Nephron progenitor cell (in vitro differentiated cells): Measurements from ENCODE around the gene SPTLC3.

ENCODE experiments used
- DNase-seq: peaks from one replicate; pipeline ENCODE4 v3.0.0; 2021
- H3K27ac Mint-ChIP-seq: 2 replicates; pipeline ENCODE4 v1.8.0; 2021; ENCODE audit warnings: mild to moderate bottlenecking, moderate library complexity, mixed read lengths
- H3K27me3 Mint-ChIP-seq: 2 replicates; pipeline ENCODE4 v1.8.0; 2021; ENCODE audit warnings: mild to moderate bottlenecking, low read depth, mixed read lengths; ENCODE audit not compliant: poor library complexity
- H3K36me3 Mint-ChIP-seq: 2 replicates; pipeline ENCODE4 v1.8.0; 2021; ENCODE audit warnings: low read depth, mixed read lengths
- H3K4me1 Mint-ChIP-seq: 2 replicates; pipeline ENCODE4 v1.8.0; 2021; ENCODE audit warnings: mixed read lengths
- H3K4me3 Mint-ChIP-seq: 2 replicates; pipeline ENCODE4 v1.8.0; 2021; ENCODE audit warnings: mild to moderate bottlenecking, moderate library complexity, mixed read lengths
- H3K9me3 Mint-ChIP-seq: 2 replicates; pipeline ENCODE4 v1.8.0; 2021; ENCODE audit warnings: mild to moderate bottlenecking, moderate library complexity, mixed read lengths
- CTCF ChIP-seq: fragments of 200-600 bp; sonication (generic); IDR thresholded peaks from 2 replicates; pipeline ENCODE4 v1.5.0; 2021; ENCODE audit warnings: antibody characterized with exemption

The SPTLC3 gene

GRCh38 chr20:13117200-13117599, 108.4 kb downstream of the SPTLC3 start:
- Mint-ChIP-seq H3K36me3 (peaks cover 2% of the 10 kb centered on the region), H3K27me3 (no peaks in the 10 kb centered on the region), H3K4me3 (no peak overlapping the region), H3K27ac (no peak overlapping the region), H3K9me3 (no peaks in the 10 kb centered on the region), H3K4me1 (peaks cover 44% of the 10 kb centered on the region)
- no peak for DNase-seq
- no peak for TF ChIP-seq CTCF

DNA sequence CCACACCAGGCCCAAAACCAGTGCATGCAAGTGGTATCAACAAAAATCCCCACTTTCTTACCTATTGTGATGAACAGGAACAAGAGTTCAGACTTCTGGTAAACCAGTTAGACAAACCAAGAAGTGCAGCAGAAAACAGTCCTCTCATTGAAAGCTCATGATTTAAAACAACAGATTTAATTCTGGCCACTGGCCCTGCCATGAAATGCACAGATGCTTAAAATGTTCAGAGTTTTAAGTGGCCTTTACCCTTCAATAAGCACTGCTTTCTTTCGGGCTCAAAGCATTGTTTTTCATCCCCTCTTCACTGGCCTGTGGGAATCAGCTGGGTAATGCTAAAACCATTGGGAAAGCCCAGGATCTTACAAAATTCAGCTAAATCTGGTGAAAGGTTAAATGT, 109.9 kb downstream of the SPTLC3 start:
- H3K4me1 Mint-ChIP-seq, result peaks cover 44% of the 10 kb centered on the region
- TF ChIP-seq CTCF, result no peak
- no peak overlapping the region for H3K27ac Mint-ChIP-seq
- H3K27me3 Mint-ChIP-seq, result no peaks in the 10 kb centered on the region
- H3K4me3 Mint-ChIP-seq, result no peak overlapping the region
- H3K9me3 Mint-ChIP-seq, result no peaks in the 10 kb centered on the region
- peaks cover 8% of the 10 kb centered on the region for H3K36me3 Mint-ChIP-seq
- no peak for DNase-seq

GRCh38 chr20:13119583-13119982, 110.8 kb downstream of the SPTLC3 start:
- peak; percentile 47 for DNase-seq

GRCh38 chr20:13120471-13120870, 111.7 kb downstream of the SPTLC3 start:
- Mint-ChIP-seq H3K4me1 (peaks cover 34% of the 10 kb centered on the region), H3K27ac (no peak overlapping the region), H3K27me3 (no peaks in the 10 kb centered on the region), H3K4me3 (no peak overlapping the region), H3K36me3 (peaks cover 9% of the 10 kb centered on the region), H3K9me3 (no peaks in the 10 kb centered on the region)
- no peak for DNase-seq
- no peak for TF ChIP-seq CTCF

More at GRCh38 chr20:13119583-13119982, 110.8 kb downstream of the SPTLC3 start:
- no peaks in the 10 kb centered on the region for H3K9me3 Mint-ChIP-seq
- H3K27ac Mint-ChIP-seq, result no peak overlapping the region
- peak overlapping the region; percentile 1 for H3K4me3 Mint-ChIP-seq
- H3K27me3 Mint-ChIP-seq, result no peaks in the 10 kb centered on the region
- TF ChIP-seq CTCF, result peak; percentile 84
- peaks cover 43% of the 10 kb centered on the region for H3K4me1 Mint-ChIP-seq
- H3K36me3 Mint-ChIP-seq, result peaks cover 9% of the 10 kb centered on the region

DNA sequence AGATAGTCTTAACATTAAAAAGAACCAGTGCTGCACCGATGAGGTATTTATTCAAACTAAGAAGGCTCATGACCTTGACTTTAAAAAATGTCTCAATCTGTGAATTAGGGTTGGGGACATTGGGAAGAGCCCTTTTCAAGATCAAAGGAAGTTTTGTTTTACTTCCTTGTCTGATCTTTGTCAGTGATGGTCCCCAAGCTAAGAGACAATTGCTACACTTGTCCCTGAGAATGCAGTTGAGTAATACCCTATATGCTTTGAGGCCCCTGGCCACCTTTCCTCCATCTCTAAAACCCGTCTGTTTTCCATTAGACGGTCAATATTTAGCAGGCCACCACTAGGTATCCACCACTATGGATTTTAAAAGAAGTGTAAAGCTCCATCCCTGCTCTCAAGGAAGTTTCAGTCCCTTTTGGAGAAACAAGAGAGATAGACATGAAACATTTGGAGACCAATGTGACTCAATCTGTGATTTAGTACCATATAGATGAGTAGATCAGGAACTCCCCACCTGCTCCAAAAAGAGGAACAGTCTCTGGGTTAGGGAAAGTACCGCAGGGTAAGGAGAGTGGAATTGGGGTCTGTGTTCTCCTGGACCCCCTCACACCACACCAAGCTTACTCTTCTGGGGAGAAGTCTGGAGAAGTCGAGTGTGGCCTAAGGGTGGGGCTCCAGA, 113.2 kb downstream of the SPTLC3 start:
- no peak for TF ChIP-seq CTCF
- no peak for DNase-seq
- H3K27ac Mint-ChIP-seq, result no peak overlapping the region
- peaks cover 20% of the 10 kb centered on the region for H3K36me3 Mint-ChIP-seq
- peaks cover 30% of the 10 kb centered on the region for H3K4me1 Mint-ChIP-seq
- H3K4me3 Mint-ChIP-seq, result no peak overlapping the region
- H3K27me3 Mint-ChIP-seq, result no peaks in the 10 kb centered on the region
- H3K9me3 Mint-ChIP-seq, result no peaks in the 10 kb centered on the region

- peaks cover 11% of the 10 kb centered on the region for H3K9me3 Mint-ChIP-seq
Measured at GRCh38 chr20:13125486-13125885, 116.7 kb downstream of the SPTLC3 start.

More at GRCh38 chr20:13125486-13125885, 116.7 kb downstream of the SPTLC3 start:
- H3K27me3 Mint-ChIP-seq, result no peaks in the 10 kb centered on the region
- TF ChIP-seq CTCF, result no peak
- H3K36me3 Mint-ChIP-seq, result peaks cover 39% of the 10 kb centered on the region
- no peak overlapping the region for H3K27ac Mint-ChIP-seq
- H3K4me3 Mint-ChIP-seq, result no peak overlapping the region
- no peak for DNase-seq
- H3K4me1 Mint-ChIP-seq, result peaks cover 24% of the 10 kb centered on the region
